Measurements from ENCODE around the gene AHSP.

GRCh38 chr16:31502981-31503380 lies 24.7 kb upstream of the AHSP start:
- TF ChIP-seq POLR2A (IDR thresholded peaks at IDR 0.05; ENCODE audit: low read depth) = no peak
- TF ChIP-seq CTCF (IDR thresholded peaks at IDR 0.05) = no peak

Data from esophagus muscularis mucosa (tissue), 3 donors.